Right ventricle myocardium superior (tissue), 1 donor: ENCODE results near the gene STIL. TPM values are rescaled to one million over a fixed set of nuclear protein-coding genes. Genes with fewer than 3 reads are reported as not detected.

Experiments
- ATAC-seq: fragments of 200-7000 bp; cut with Tn5 transposase; one replicate; pipeline ENCODE4 v1.9.1; 2020; ENCODE audit warnings: mild to moderate bottlenecking; ENCODE audit not compliant: poor library complexity
- DNase-seq: peaks from one replicate; pipeline ENCODE4 v3.0.0-alpha.2; 2020
- intact Hi-C: fragments of 100-400 bp; cut with DNase I; formaldehyde crosslinking; loops from one replicate; pipeline ENCODE4 v1.11.2; 2022
- total RNA-seq: library from RNA; stranded (reverse); fragmentation: NEBNext Ultra II Directional; extraction: Animal tissue kit (Norgen Biotek cat#: 25700); gene quantifications from one replicate; pipeline ENCODE4 v1.2.1, GENCODE V29; 2021
- donor health status: DM: no; HTN: yes; CAD: no; lungs with severe emphysema.

Gene STIL
- total RNA-seq, 1 donor from 2014 or later, result 0.65 TPM

GRCh38 chr1:47244339-47244862 is 69.5 kb downstream of the STIL start:
- ATAC-seq (no peak), DNase-seq (no peak)
- intact Hi-C loops, result no loop called here

GRCh38 chr1:47243910-47244309 is 70.0 kb downstream of the STIL start:
- intact Hi-C loops, result no loop called here
- DNase-seq, result no peak
- ATAC-seq, result no peak

GRCh38 chr1:47241114-47242113 is 72.5 kb downstream of the STIL start:
- DNase-seq (no peak), ATAC-seq (no peak)
- intact Hi-C loops, result no loop called here

GRCh38 chr1:47238935-47239592 is 74.9 kb downstream of the STIL start:
- intact Hi-C loops, result no loop called here
- ATAC-seq (no peak), DNase-seq (no peak)

- ATAC-seq (no peak), DNase-seq (no peak)
- intact Hi-C loops, result no loop called here
These were observed 78.1 kb downstream of the STIL start for GRCh38 chr1:47235806-47236205.

GRCh38 chr1:47235241-47235681 is 78.7 kb downstream of the STIL start:
- ATAC-seq (peak; percentile 19), DNase-seq (peak; percentile 53)
- intact Hi-C loops, result no loop called here

GRCh38 chr1:47233186-47233585 is 80.8 kb downstream of the STIL start:
- ATAC-seq (no peak), DNase-seq (no peak)
- intact Hi-C loops, result no loop called here

GRCh38 chr1:47232187-47232874 is 81.6 kb downstream of the STIL start, which contains the start of gene TAL1:
TAL1 (minus strand) TSS chr1:47232225; CDS start chr1:47225888, 6,337 bp downstream.
- no peak for ATAC-seq
- DNase-seq, result no peak
- intact Hi-C loops, result no loop called here

GRCh38 chr1:47231301-47232186 is 82.4 kb downstream of the STIL start:
- ATAC-seq, result peak; percentile 35

GRCh38 chr1:47230692-47231300 is 83.2 kb downstream of the STIL start:
- DNase-seq (no peak), ATAC-seq (peak; percentile 10)
- intact Hi-C loops, result no loop called here

More at GRCh38 chr1:47231301-47232186, 82.4 kb downstream of the STIL start:
- DNase-seq, result peak; percentile 50
- intact Hi-C loops, result no loop called here

- ATAC-seq (no peak), DNase-seq (no peak)
- intact Hi-C loops, result no loop called here
These were observed 83.9 kb downstream of the STIL start for GRCh38 chr1:47229886-47230691.

- intact Hi-C loops, result no loop called here
- no peak for ATAC-seq
These were observed 84.7 kb downstream of the STIL start for GRCh38 chr1:47229031-47229885.

GRCh38 chr1:47228644-47229030 is 85.3 kb downstream of the STIL start:
- DNase-seq (peak; percentile 55), ATAC-seq (peak; percentile 40)
- intact Hi-C loops, result no loop called here

More at GRCh38 chr1:47229031-47229885, 84.7 kb downstream of the STIL start:
- no peak for DNase-seq

- intact Hi-C loops, result no loop called here
- DNase-seq, result no peak
- no peak for ATAC-seq
These were observed 86.4 kb downstream of the STIL start for GRCh38 chr1:47227341-47228232.

- intact Hi-C loops, result no loop called here
- DNase-seq (no peak), ATAC-seq (no peak)
These were observed 87.1 kb downstream of the STIL start for GRCh38 chr1:47226839-47227215.
